ENCODE data around the gene CD22. TPM values are rescaled to one million over a fixed set of nuclear protein-coding genes. Genes with fewer than 3 reads are reported as not detected.

CD22 gene
- total and polyA plus RNA-seq, 2 of the 4 experiments (the other 2 are of a cell fraction), result 0.18 to 0.22 TPM

GRCh38 chr19:35396240-35396885 is 67.4 kb downstream of the CD22 start:
- H2BK120ac ChIP-seq (ENCODE audit: low read depth, low read length), result no peak overlapping the region
- H2BK5ac ChIP-seq (ENCODE audit: low read depth, low read length, poor library complexity, severe bottlenecking), result no peak overlapping the region
- ChIA-PET POLR2A (ENCODE audit: unreplicated experiment) (no interaction called here), CTCF (interaction anchor here (0.6 to 0.7 kb wide), 2 partner anchors 306 to 838 kb away, joined by 6 to 8 read pairs; no protein-coding TSS in a partner anchor)
- H3K79me1 ChIP-seq (ENCODE audit: low read depth in 1 of 2, low read length in 2 of 2), result no peaks in the 10 kb centered on the region
- no peak overlapping the region for H4K91ac ChIP-seq (ENCODE audit: insufficient read depth, low read depth, low read length)
- no TSS peak for BruUV-seq (replicated peaks)
- no peak overlapping the region for H3K4me2 ChIP-seq (ENCODE audit: low read depth, low read length)
- H3K56ac ChIP-seq (ENCODE audit: extremely low read depth, insufficient read depth, low read length), result no peak overlapping the region
- H3K4ac ChIP-seq (ENCODE audit: low read depth, low read length), result no peak overlapping the region
- no peaks in the 10 kb centered on the region for H3K9me3 ChIP-seq (ENCODE audit: control insufficient read depth, insufficient read depth, low read length)
- no peak for DNase-seq
- no peaks in the 10 kb centered on the region for H4K20me1 ChIP-seq (ENCODE audit: insufficient read depth, low read length)
- in situ Hi-C loops (cut with MboI; ENCODE audit: low sequenced_read_pairs) (no loop called here), intact Hi-C loops (cut with micrococcal nuclease) (no loop called here), dilution Hi-C loops (cut with HindIII; ENCODE audit: low sequenced_read_pairs, unreplicated experiment) (no loop called here)
- no peak overlapping the region for H2AK9ac ChIP-seq (replicated peaks; ENCODE audit: low read depth, low read length, poor library complexity)
- no peak overlapping the region for H3K14ac ChIP-seq (replicated peaks; ENCODE audit: low read depth, low read length)
- H2BK15ac ChIP-seq (ENCODE audit: low read depth, low read length), result no peak overlapping the region
- H3K36me3 ChIP-seq (ENCODE audit: control insufficient read depth, insufficient read depth, low read length), result no peaks in the 10 kb centered on the region
- H4K5ac ChIP-seq (ENCODE audit: low read depth, low read length), result no peak overlapping the region
- no peaks in the 10 kb centered on the region for H3K4me1 ChIP-seq (ENCODE audit: control insufficient read depth, insufficient read depth, low read length)
- no peak overlapping the region for H3K23ac ChIP-seq (ENCODE audit: low read depth, low read length)
- no peak overlapping the region for H4K8ac ChIP-seq (ENCODE audit: low read depth in 2 of 2, low read length in 2 of 2)
- no peaks in the 10 kb centered on the region for H3K9me1 ChIP-seq (ENCODE audit: insufficient read depth, low read length)
- no peak for ATAC-seq (ENCODE audit: low read depth)
- H3K4me3 ChIP-seq (ENCODE audit: insufficient read depth, low read depth, low read length), result no peak overlapping the region
- no peak overlapping the region for H2AFZ ChIP-seq (replicated peaks; ENCODE audit: low read length, poor library complexity)
- WGBS, 2 experiments (ENCODE audit: extremely low coverage in 2 of 2, insufficient read length in 1 of 2), result 61% methylated on average over 3 of the region's 14 CpGs; no CpG with 5 or more reads in 1 of the 2 experiments
- H3K27ac ChIP-seq (ENCODE audit: insufficient read depth, low read length), result no peak overlapping the region
- no peak overlapping the region for H3K18ac ChIP-seq (ENCODE audit: low read depth, low read length)
- H2BK20ac ChIP-seq (ENCODE audit: low read depth, low read length), result no peak overlapping the region
- no peak overlapping the region for H3K9ac ChIP-seq (ENCODE audit: low read depth, low read length)
- H2AK5ac ChIP-seq (ENCODE audit: low read depth, low read length), result no peak overlapping the region
- TF ChIP-seq CEBPB (IDR thresholded peaks at IDR 0.05; ENCODE audit: low read depth, low read length), result peak; percentile 51
- TF ChIP-seq POLR2A (IDR thresholded peaks at IDR 0.05; ENCODE audit: low read depth, low read length), result no peak
- peaks cover 3% of the 10 kb centered on the region; the same call in 1 of the 2 replicates for H3K27me3 ChIP-seq (ENCODE audit: control insufficient read depth, insufficient read depth, low read length)

Small RNA genes lying within 50 kb of the gene (microRNA-seq; reads per million reads assigned to microRNA genes)
- not detected for gene MIR5196 (ENCODE audit: unreplicated experiment)

Other genes with a start within 250 kb of the CD22 start
- gene FXYD3, start 213.4 kb upstream of the CD22 start, total RNA-seq (2012; rRNA removed), result not detected in 2 replicates
- not detected in 2 replicates for gene FXYD3, start 213.4 kb upstream of the CD22 start, polyA plus RNA-seq (2012; rRNA removed)
- gene LGI4, start 194.1 kb upstream of the CD22 start, total RNA-seq (2012; rRNA removed), result not detected in 2 replicates
- gene LGI4, start 194.1 kb upstream of the CD22 start, polyA plus RNA-seq (2012; rRNA removed), result 0.06 and 0.10 TPM in 2 replicates
- 0.18 TPM in 1 of 2 replicates, not detected in the other for gene FXYD1, start 190.4 kb upstream of the CD22 start, total RNA-seq (2012; rRNA removed)
- gene FXYD1, start 190.4 kb upstream of the CD22 start, polyA plus RNA-seq (2012; rRNA removed), result 2.7 and 3.9 TPM in 2 replicates
- gene FXYD7, start 185.9 kb upstream of the CD22 start, total RNA-seq (2012; rRNA removed), result not detected in 2 replicates
- gene FXYD7, start 185.9 kb upstream of the CD22 start, polyA plus RNA-seq (2012; rRNA removed), result 0.31 and 0.39 TPM in 2 replicates
- gene FXYD5, start 174.5 kb upstream of the CD22 start, total RNA-seq (2012; rRNA removed), result 45.8 and 53.6 TPM in 2 replicates
- gene FXYD5, start 174.5 kb upstream of the CD22 start, polyA plus RNA-seq (2012; rRNA removed), result 245 and 287 TPM in 2 replicates
- not detected in 2 replicates for gene FAM187B, start 100.4 kb upstream of the CD22 start, total RNA-seq (2012; rRNA removed)
- gene FAM187B, start 100.4 kb upstream of the CD22 start, polyA plus RNA-seq (2012; rRNA removed), result not detected in 2 replicates
- 0.18 and 0.28 TPM in 2 replicates for gene LSR, start 80.2 kb upstream of the CD22 start, total RNA-seq (2012; rRNA removed)
- 0.44 and 0.98 TPM in 2 replicates for gene LSR, start 80.2 kb upstream of the CD22 start, polyA plus RNA-seq (2012; rRNA removed)
- 21.3 and 27.5 TPM in 2 replicates for gene USF2, start 60.2 kb upstream of the CD22 start, total RNA-seq (2012; rRNA removed)
- gene USF2, start 60.2 kb upstream of the CD22 start, polyA plus RNA-seq (2012; rRNA removed), result 65.6 and 82.5 TPM in 2 replicates
- gene HAMP, start 46.7 kb upstream of the CD22 start, total RNA-seq (2012; rRNA removed), result under 0.01 TPM in 2 replicates
- gene HAMP, start 46.7 kb upstream of the CD22 start, polyA plus RNA-seq (2012; rRNA removed), result not detected in 2 replicates
- gene MAG, start 37.0 kb upstream of the CD22 start, total RNA-seq (2012; rRNA removed), result not detected in 2 replicates
- not detected in 2 replicates for gene MAG, start 37.0 kb upstream of the CD22 start, polyA plus RNA-seq (2012; rRNA removed)
- gene FFAR1, start 18.7 kb downstream of the CD22 start, total RNA-seq (2012; rRNA removed), result not detected in 2 replicates
- not detected in 2 replicates for gene FFAR1, start 18.7 kb downstream of the CD22 start, polyA plus RNA-seq (2012; rRNA removed)
- gene FFAR3, start 29.3 kb downstream of the CD22 start, total RNA-seq (2012; rRNA removed), result not detected in 2 replicates
- not detected in 2 replicates for gene FFAR3, start 29.3 kb downstream of the CD22 start, polyA plus RNA-seq (2012; rRNA removed)
- gene GPR42, start 41.9 kb downstream of the CD22 start, total RNA-seq (2012; rRNA removed), result not detected in 2 replicates
- gene GPR42, start 41.9 kb downstream of the CD22 start, polyA plus RNA-seq (2012; rRNA removed), result not detected in 2 replicates
- gene FFAR2, start 119.1 kb downstream of the CD22 start, total RNA-seq (2012; rRNA removed), result not detected in 2 replicates
- gene FFAR2, start 119.1 kb downstream of the CD22 start, polyA plus RNA-seq (2012; rRNA removed), result not detected in 2 replicates
- not detected in 2 replicates for gene KRTDAP, start 161.3 kb downstream of the CD22 start, total RNA-seq (2012; rRNA removed)
- not detected in 2 replicates for gene KRTDAP, start 161.3 kb downstream of the CD22 start, polyA plus RNA-seq (2012; rRNA removed)
- gene DMKN, start 184.5 kb downstream of the CD22 start, total RNA-seq (2012; rRNA removed), result 0.28 and 0.36 TPM in 2 replicates
- gene DMKN, start 184.5 kb downstream of the CD22 start, polyA plus RNA-seq (2012; rRNA removed), result 2.2 and 2.4 TPM in 2 replicates
- 0.56 and 0.72 TPM in 2 replicates for gene SBSN, start 199.1 kb downstream of the CD22 start, total RNA-seq (2012; rRNA removed)
- gene SBSN, start 199.1 kb downstream of the CD22 start, polyA plus RNA-seq (2012; rRNA removed), result 6.4 and 6.9 TPM in 2 replicates
- gene GAPDHS, start 204.3 kb downstream of the CD22 start, total RNA-seq (2012; rRNA removed), result not detected in 2 replicates
- gene GAPDHS, start 204.3 kb downstream of the CD22 start, polyA plus RNA-seq (2012; rRNA removed), result not detected in 2 replicates
- 59.2 and 67.6 TPM in 2 replicates for gene TMEM147, start 216.4 kb downstream of the CD22 start, total RNA-seq (2012; rRNA removed)
- gene TMEM147, start 216.4 kb downstream of the CD22 start, polyA plus RNA-seq (2012; rRNA removed), result 108 and 132 TPM in 2 replicates
- not detected in 2 replicates for gene ATP4A, start 234.5 kb downstream of the CD22 start, total RNA-seq (2012; rRNA removed)
- not detected in 2 replicates for gene ATP4A, start 234.5 kb downstream of the CD22 start, polyA plus RNA-seq (2012; rRNA removed)

All from IMR-90 (cell line).